HG02840 (cell line): ENCODE data around the gene ATP1B4.

Source experiments
- ATAC-seq: cut with Tn5 transposase; IDR thresholded peaks from one replicate; pipeline ENCODE4 v1.9.1; 2021; ENCODE audit warnings: mild to moderate bottlenecking, moderate library complexity, moderate number of reproducible peaks; ENCODE audit not compliant: unreplicated experiment, low FRiP score

ATP1B4 gene

GRCh38 chrX:120372667-120373370 lies 10.9 kb downstream of the ATP1B4 start:
- no peak for ATAC-seq

- no peak for ATAC-seq
These were observed 15.3 kb downstream of the ATP1B4 start for GRCh38 chrX:120377179-120377578.

- ATAC-seq = no peak
These were observed 15.8 kb downstream of the ATP1B4 start for GRCh38 chrX:120377715-120378114.

- no peak for ATAC-seq
These were observed 16.7 kb downstream of the ATP1B4 start for GRCh38 chrX:120378570-120378969.

- no peak for ATAC-seq
These were observed 18.2 kb downstream of the ATP1B4 start for GRCh38 chrX:120379937-120380681.

GRCh38 chrX:120380699-120381098 lies 18.8 kb downstream of the ATP1B4 start:
- no peak for ATAC-seq

- ATAC-seq = no peak
These were observed 39.4 kb downstream of the ATP1B4 start for GRCh38 chrX:120401301-120401700.

GRCh38 chrX:120402369-120402768 lies 40.5 kb downstream of the ATP1B4 start:
- ATAC-seq = no peak

GRCh38 chrX:120406638-120407037 lies 44.7 kb downstream of the ATP1B4 start:
- no peak for ATAC-seq

- no peak for ATAC-seq
These were observed 46.3 kb downstream of the ATP1B4 start for GRCh38 chrX:120408168-120408567.

- no peak for ATAC-seq
These were observed 57.6 kb downstream of the ATP1B4 start for GRCh38 chrX:120419463-120419862.

- ATAC-seq = no peak
These were observed 64.7 kb downstream of the ATP1B4 start for GRCh38 chrX:120426599-120426998.

GRCh38 chrX:120428309-120428708 lies 66.4 kb downstream of the ATP1B4 start:
- no peak for ATAC-seq

GRCh38 chrX:120429776-120430540 lies 68.1 kb downstream of the ATP1B4 start:
- peak; percentile 68 for ATAC-seq
